HepG2 (cell line): ENCODE measurements around the gene MEPCE. TPM values are rescaled to one million over a fixed set of nuclear protein-coding genes. Genes with fewer than 3 reads are reported as not detected.

Experiments
- AGO1 ChIP-seq: fragments of 200-400 bp; formaldehyde crosslinking; IDR thresholded peaks from 2 replicates; pipeline ENCODE4 v1.6.1; 2017; ENCODE audit warnings: mild to moderate bottlenecking, low read depth, low read length, moderate library complexity; ENCODE audit not compliant: poor library complexity, severe bottlenecking
- BATF2 ChIP-seq: sonication (generic); formaldehyde crosslinking; IDR thresholded peaks from 2 replicates; pipeline ENCODE4 v1.8.0; 2022; ENCODE audit warnings: mild to moderate bottlenecking, missing genetic modification reagents, moderate library complexity
- CENPBD1 ChIP-seq: sonication (generic); formaldehyde crosslinking; IDR thresholded peaks from 2 replicates; pipeline ENCODE4 v1.8.0; 2022; ENCODE audit warnings: missing genetic modification reagents, low read depth, mild to moderate bottlenecking, borderline replicate concordance
- FOSL1 ChIP-seq: sonication (generic); formaldehyde crosslinking; IDR thresholded peaks from 2 replicates; pipeline ENCODE4 v1.9.0; 2021; ENCODE audit warnings: missing genetic modification reagents, borderline replicate concordance
- HIC2 ChIP-seq: sonication (generic); formaldehyde crosslinking; IDR thresholded peaks from 2 replicates; pipeline ENCODE4 v1.9.0; 2022; ENCODE audit warnings: low read depth, missing genetic modification reagents
- HMGXB3 ChIP-seq: sonication (generic); formaldehyde crosslinking; IDR thresholded peaks from 2 replicates; pipeline ENCODE4 v1.4.0; 2020; ENCODE audit warnings: missing genetic modification reagents, borderline replicate concordance
- LRRFIP1 ChIP-seq: sonication (generic); formaldehyde crosslinking; conservative IDR thresholded peaks from 2 replicates; pipeline ENCODE4 v1.4.0; 2020; ENCODE audit warnings: missing genetic modification reagents
- PRPF4 ChIP-seq: fragments of 200-400 bp; formaldehyde crosslinking; IDR thresholded peaks from 2 replicates; pipeline ENCODE4 v1.6.1; 2016; ENCODE audit warnings: low read length, low read depth; ENCODE audit not compliant: poor library complexity, severe bottlenecking
- TFDP2 ChIP-seq: sonication (generic); formaldehyde crosslinking; IDR thresholded peaks from 2 replicates; pipeline ENCODE4 v1.4.0; 2020; ENCODE audit warnings: missing genetic modification reagents
- THAP7 ChIP-seq: sonication (generic); formaldehyde crosslinking; IDR thresholded peaks from 2 replicates; pipeline ENCODE4 v1.8.1; 2023; ENCODE audit warnings: mild to moderate bottlenecking, missing genetic modification reagents
- ZMAT5 ChIP-seq: sonication (generic); formaldehyde crosslinking; IDR thresholded peaks from 2 replicates; pipeline ENCODE4 v1.5.0; 2020; ENCODE audit warnings: mild to moderate bottlenecking, low read depth, missing genetic modification reagents, borderline replicate concordance
- ZNF816 ChIP-seq: sonication (generic); formaldehyde crosslinking; IDR thresholded peaks from 2 replicates; pipeline ENCODE4 v1.8.0; 2022; ENCODE audit warnings: missing genetic modification reagents, mild to moderate bottlenecking, borderline replicate concordance
- polyA plus RNA-seq, 8 experiments: library from polyadenylated mRNA; depleted of rRNA in 3 of 8; stranded (reverse) in 7 of 8; unstranded in 1 of 8; fragments of >200 nt; fragmentation: Illumina TruSeq in 4 of 8; extraction: Trizol in 4 of 8; gene quantifications; 2 replicates each; pipeline versions ENCODE4 v1.2.1 to v1.2.3, GENCODE V29; 2011 to 2016; ENCODE audit warnings: low read depth in 4 of 8, missing spikeins in 1 of 8, mixed read lengths in 1 of 8; ENCODE audit not compliant: insufficient read depth in 1 of 8
- total RNA-seq, 5 experiments: library from RNA; depleted of rRNA; stranded (reverse); fragments of >200 nt; fragmentation: Illumina TruSeq; extraction: Trizol; gene quantifications; 2 replicates each; pipeline ENCODE4 v1.2.3, GENCODE V29; 2016; ENCODE audit warnings: low read depth in 1 of 5

The MEPCE gene
- total and polyA plus RNA-seq, 2 of the 13 experiments (the other 11 are each of a cell fraction or from before 2014, with no cell fraction given): 12.3 to 26.0 TPM

- no peak for TF ChIP-seq THAP7 (CRISPR knock-in tag)
- no peak for TF ChIP-seq PRPF4
- TF ChIP-seq AGO1: peak; percentile 52
- TF ChIP-seq BATF2 (CRISPR knock-in tag): no peak
- no peak for TF ChIP-seq HMGXB3 (CRISPR knock-in tag)
- no peak for TF ChIP-seq FOSL1
- TF ChIP-seq HIC2: no peak
- TF ChIP-seq LRRFIP1 (CRISPR knock-in tag): no peak
- no peak for TF ChIP-seq CENPBD1 (CRISPR knock-in tag)
- no peak for TF ChIP-seq ZNF816 (CRISPR knock-in tag)
- TF ChIP-seq TFDP2 (CRISPR knock-in tag): no peak
- no peak for TF ChIP-seq ZMAT5 (CRISPR knock-in tag)
Measured at GRCh38 chr7:100478958-100479660, 49.5 kb downstream of the MEPCE start, which contains the start of gene TSC22D4 (continued).
